ENCODE results near the gene SLC23A2.
A peak's percentile ranks its signal among the peaks of the same experiment; 100 is the strongest.

SLC23A2 gene

GRCh38 chr20:4962241-4962855 is 39.0 kb downstream of the SLC23A2 start:
- DNase-seq = peak; percentile 46

GRCh38 chr20:4961746-4962145 is 39.6 kb downstream of the SLC23A2 start:
- DNase-seq = peak; percentile 30

DNA sequence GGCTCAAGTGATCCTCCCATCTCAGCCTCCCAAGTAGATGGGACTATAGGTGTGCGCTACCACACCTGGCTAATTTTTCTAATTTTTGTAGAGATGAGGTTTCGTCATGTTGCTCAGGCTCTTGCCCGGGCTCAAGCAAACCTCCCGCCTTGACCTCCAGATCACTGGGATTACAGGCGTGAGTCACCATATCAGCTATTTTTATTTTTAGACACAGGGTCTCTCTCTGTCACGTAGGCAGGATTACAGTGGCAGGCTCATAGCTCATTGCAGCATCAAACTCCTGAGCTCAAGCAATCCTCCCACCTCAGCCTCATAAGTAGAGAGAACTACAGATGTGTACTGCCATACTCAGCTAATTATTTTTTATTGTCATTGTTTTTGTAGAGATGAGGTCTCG is 41.7 kb downstream of the SLC23A2 start:
- DNase-seq = no peak

DNA sequence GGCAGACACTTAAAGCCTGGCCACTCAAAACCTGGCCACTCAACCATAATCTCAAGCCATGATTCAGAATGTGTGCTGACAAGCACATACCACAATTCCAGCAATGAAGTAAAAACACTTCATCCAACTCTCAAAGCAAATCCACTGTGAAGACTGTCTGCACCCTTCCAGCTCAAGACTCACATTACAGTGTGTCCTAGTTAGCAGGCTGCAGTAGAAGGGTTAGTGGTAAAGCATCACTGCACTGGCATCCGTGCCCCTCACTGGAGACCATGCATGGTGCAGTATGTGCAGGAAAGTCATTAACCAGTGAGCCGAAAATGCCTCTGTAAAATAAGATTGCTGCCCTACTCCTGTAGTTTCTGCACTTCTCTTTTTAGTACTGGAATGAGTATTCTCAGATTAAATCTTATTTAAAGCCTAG is 43.4 kb downstream of the SLC23A2 start:
- DNase-seq = no peak

DNA sequence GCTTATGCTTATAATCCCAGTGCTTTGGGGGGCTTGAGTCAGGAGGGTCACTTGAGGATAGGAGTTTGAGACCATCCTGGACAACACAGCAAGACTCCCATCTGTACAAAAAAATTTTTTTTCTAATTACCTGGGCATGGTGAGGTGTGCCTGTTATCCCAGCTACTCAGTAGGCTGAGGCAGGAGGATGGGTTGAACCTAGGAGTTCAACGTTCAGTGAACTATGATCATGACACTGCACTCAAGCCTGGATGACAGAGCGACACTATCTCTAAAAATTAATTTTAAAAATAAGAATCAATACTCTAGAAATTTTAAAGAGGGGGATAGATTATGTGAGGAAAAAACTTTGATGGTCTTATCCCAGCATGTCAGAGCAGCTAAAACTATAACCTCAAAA is 44.1 kb downstream of the SLC23A2 start:
- DNase-seq = no peak

DNA sequence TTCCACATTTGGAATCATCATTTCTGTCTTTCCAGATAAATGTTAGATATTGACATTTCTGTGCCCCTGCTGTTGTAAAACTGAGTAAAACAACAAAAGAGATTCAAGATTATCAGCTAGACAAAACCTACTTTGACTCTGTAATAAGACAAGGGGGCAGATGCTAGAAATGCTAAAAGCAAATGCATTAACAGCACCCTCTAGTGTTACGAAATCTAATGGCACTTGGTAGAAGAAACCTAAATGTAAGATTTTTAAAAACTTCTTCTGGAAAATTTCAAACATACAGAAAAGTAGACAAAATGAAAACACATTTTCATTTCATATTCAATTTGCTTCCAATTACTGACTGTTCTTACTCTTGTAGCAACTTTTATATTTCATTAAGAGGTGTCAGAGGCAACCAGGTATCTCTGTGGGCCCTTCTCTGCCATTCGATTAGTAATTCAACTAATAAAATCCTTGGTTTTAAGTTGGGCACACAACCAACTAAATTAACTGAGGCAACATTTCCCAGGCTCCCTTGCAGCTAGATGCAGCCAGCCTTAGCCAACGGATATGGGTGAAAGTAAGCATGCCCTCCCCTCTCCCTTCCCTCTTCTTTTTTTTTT is 45.0 kb downstream of the SLC23A2 start:
- DNase-seq = no peak

GRCh38 chr20:4953881-4954280 is 47.4 kb downstream of the SLC23A2 start:
- DNase-seq = no peak

DNA sequence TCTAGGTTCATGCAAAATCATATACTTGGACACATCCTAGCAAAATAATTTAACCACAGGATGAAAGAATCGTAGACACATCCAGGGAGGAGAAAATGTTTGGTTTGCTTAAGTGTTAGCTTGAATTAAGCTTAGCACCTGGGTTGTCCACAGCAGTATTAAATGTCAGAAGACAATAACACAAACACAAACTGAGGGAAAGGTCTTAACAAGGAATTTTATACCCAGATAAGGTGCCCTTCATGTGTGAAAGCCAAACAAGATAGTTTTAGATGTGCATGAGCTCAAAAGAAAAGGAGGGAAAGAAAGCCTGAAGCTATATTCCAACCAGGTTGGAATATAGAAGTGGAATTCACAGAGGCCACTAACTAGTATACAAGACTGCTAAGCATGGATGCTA is 49.1 kb downstream of the SLC23A2 start:
- no peak for DNase-seq

- DNase-seq = no peak
Measured at GRCh38 chr20:4951299-4951698, 50.0 kb downstream of the SLC23A2 start.

- no peak for DNase-seq
Measured at GRCh38 chr20:4950841-4951240, 50.5 kb downstream of the SLC23A2 start.

- no peak for DNase-seq
Measured at GRCh38 chr20:4950437-4950836, 50.9 kb downstream of the SLC23A2 start.

DNA sequence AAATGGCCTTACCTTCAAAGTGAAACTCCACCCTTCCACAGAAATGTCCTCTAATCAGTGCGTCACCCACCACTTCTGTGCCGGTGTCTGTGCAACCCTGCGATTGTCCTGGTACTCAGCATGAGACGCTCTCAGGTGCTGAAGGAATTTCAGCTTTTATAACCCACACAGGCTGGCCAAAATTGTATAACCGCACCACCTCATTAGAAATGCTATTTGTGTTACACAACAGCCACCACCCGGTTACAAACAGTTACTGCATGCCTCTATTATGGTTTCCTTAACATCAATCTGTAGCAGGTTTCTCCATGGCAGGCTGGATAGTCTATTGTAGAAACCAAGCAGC is 51.5 kb downstream of the SLC23A2 start:
- peak; percentile 39 for DNase-seq

- DNase-seq = no peak
Measured at GRCh38 chr20:4947817-4948559, 53.3 kb downstream of the SLC23A2 start.

GRCh38 chr20:4946986-4947385 is 54.3 kb downstream of the SLC23A2 start:
- DNase-seq = no peak

DNA sequence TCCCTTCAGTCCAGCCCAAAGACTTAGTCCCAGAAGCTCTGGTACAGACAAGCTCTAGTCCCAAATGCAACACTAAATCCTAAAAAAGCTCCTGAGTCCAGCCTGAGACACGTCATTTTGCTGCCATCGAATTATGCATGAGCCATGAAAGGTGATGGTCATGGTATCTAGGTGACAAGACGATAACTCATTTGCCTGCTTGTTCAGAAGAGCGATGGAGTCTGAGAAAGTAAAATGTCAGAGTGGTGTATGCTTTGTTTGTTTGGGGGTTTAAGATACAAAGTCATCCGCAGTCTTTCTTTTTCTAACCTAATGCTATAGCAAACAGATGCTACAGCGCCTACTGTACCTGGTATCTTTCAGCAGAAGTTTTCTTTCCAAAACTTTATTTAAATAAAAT is 54.7 kb downstream of the SLC23A2 start:
- DNase-seq = no peak

DNA sequence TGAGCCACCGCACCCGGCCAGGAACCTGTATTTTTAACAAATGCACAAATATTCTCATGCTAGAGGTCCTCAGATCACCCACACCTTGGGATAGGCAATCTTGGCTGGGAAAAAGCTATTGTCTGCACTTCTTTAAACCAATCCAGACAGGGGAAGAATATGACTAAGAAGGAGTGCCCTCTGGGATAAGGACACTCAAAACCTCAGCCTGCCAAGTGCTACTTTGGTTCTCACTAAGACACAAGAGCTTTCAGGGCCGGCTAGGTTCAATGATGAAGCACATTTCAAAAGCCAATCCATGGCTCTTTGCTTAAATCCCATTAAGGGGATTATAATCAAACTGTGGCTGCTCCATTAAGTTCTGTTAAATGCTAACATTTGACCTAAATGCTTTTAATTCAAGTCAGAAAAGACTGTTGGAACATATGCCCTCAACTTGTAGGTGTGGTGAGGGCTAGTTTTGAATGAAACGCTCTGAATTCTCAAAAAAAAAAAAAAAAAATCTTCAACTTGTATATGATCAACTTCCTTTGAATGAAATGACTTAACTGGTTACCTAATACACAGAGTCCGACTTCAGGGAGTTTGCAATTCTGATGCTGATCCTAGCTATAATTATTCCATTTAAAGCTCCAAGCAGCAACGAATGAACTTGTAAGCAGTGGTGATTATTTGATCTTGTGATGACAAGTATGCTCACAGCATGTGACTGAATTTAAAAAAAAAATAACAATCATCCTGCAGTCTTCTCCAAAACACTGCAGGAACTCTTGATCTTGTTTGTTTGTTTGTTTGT is 56.6 kb downstream of the SLC23A2 start:
- DNase-seq = no peak

DNA sequence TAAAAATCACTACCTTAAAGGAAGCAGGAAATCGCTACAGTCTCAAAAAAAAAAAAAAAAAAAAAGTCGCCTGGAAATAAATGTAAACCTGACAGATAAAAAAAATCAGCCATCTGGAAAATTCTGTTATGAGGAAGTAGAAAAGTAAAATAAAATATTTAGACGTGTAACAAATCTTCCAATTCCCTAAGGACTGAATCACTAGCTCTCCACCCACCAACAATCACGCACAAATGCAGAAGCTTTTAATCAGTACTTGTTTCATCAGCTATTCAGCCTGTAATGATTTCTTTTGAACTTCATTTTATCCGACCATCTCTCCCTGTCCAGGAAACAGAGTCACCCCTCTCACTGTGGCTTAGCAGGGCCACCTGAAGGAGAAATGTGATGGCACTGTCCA is 59.0 kb downstream of the SLC23A2 start:
- DNase-seq = no peak

DNA sequence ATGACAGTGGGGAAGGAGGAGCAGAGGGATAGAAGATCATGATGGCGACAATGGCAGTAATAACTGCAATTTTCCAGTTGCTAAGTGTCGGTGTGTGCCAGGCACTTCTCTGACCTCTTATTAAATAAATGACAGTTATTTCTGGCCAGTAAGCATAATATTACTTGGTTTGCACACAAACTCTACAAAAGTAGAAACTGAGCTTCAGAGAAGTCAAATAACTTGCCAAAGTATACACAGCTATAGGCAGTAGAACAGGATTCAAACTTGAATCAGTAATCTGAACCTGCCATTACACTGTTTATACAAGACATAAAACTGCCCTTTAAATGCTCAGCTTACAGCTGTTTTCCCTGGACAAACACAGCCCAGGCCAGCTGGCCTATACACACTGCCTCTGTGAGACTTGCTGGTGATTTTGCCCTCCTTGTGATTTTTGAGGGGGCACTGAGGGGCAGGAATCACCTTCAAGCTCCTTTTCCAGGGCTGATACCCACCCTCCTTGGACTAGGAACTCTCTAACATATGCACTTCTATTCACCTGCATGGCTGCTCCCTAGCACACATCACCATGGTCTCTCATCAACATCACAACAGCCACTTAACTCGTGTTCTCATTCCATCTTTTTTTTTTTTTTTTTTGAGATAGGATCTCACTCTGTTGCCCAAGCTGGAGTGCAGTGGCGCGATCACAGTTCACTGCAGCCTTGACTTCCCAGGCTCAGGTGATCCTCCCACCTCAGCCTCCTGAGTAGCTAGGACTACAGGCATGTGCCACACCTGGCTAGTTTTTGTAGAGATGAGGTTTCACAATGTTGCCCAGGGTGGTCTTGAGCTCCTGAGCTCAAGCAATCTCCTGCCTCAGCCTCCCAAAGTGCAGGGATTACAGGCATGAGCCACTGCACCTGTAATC is 63.6 kb downstream of the SLC23A2 start:
- DNase-seq = no peak

DNA sequence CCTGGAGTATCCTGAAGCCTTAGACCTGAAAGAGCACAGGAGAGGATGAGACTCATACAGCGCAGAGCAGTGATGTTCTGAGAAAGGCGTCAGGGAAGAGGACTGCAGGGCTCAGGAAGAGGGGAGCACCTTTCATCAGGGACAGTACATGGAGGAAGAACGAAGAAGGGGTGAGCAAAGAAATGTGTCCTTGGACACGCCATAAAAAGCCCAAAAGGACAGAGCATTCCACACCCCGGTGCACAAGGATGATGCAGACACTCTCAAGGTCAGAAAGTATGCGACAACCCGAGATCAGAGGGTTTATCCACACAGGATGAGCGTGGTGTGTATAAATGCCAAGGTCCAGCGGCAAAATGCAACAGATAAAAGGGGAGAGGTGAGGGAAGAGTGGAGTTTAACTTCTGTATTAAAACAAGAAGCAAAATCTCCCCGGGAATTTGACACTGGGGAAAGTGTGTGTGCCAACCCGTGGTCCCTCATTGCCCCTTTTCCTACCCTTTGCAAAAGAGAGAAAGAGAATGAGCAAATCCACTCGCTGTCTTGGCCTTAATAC is 64.4 kb downstream of the SLC23A2 start:
- DNase-seq = no peak

DNA sequence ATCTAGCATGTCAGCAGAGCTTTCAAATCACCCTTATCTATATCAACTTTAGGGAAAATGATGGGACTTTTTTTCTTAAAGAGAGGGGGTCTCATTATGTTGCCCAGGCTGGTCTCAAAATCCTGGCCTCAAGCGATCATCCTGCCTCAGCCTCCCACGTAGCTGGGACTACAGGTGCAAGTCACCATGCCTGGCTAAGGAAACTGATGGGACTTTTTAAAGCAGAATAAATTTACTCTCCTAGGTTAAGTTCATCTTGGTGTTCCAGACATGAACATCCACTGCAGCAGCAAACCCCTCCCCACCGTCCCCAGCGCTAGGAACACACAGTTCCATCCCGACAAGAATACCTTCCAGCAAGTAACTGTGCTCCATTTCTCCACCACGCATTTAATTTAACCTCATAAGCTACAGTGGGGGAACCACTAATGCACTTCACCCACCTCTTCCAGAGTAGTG is 64.9 kb downstream of the SLC23A2 start:
- DNase-seq = no peak

- no peak for DNase-seq
Measured at GRCh38 chr20:4932061-4932460, 69.2 kb downstream of the SLC23A2 start.

All from activated CD4-positive, alpha-beta T cell treated with anti-CD3 and anti-CD28 coated beads for 48 hours (primary cell).